Neural cell (in vitro differentiated cells): ENCODE measurements around the gene CA9.

Source experiments
- EP300 ChIP-seq: fragments of 450-650 bp; conservative IDR thresholded peaks from 2 replicates; pipeline ENCODE4 v1.6.1; 2014; ENCODE audit warnings: antibody characterized with exemption, mild to moderate bottlenecking, moderate library complexity; ENCODE audit not compliant: poor library complexity, severe bottlenecking
- EZH2 ChIP-seq: fragments of 200-600, 300-800 bp; shearing (Covaris generic), sonication (generic); IDR thresholded peaks from 2 replicates; pipeline ENCODE4 v1.6.1; 2014; ENCODE audit warnings: antibody characterized with exemption, low read length, borderline replicate concordance, mild to moderate bottlenecking; ENCODE audit not compliant: insufficient read depth, poor library complexity, severe bottlenecking
- MXI1 ChIP-seq: fragments of 450-650 bp; conservative IDR thresholded peaks from 2 replicates; pipeline ENCODE4 v1.6.1; 2014; ENCODE audit warnings: antibody characterized with exemption, mild to moderate bottlenecking; ENCODE audit not compliant: poor library complexity, severe bottlenecking
- POLR2AphosphoS5 ChIP-seq: IDR thresholded peaks from 2 replicates; pipeline ENCODE4 v1.6.1; 2012
- RAD21 ChIP-seq: fragments of 450-650 bp; conservative IDR thresholded peaks from 2 replicates; pipeline ENCODE4 v1.6.1; 2014; ENCODE audit warnings: antibody characterized with exemption, mild to moderate bottlenecking, moderate library complexity
- TAF1 ChIP-seq: IDR thresholded peaks from 2 replicates; pipeline ENCODE4 v1.6.1; 2012; ENCODE audit warnings: low read depth
- TF ChIP-seq, protein P1 (sequence below): fragments of 450-650 bp; IDR thresholded peaks from 2 replicates; pipeline ENCODE4 v1.5.1; 2014; ENCODE audit warnings: antibody characterized with exemption, mild to moderate bottlenecking, moderate library complexity; ENCODE audit not compliant: poor library complexity, severe bottlenecking
- TF ChIP-seq, protein P2 (sequence below): IDR thresholded peaks from 2 replicates; pipeline ENCODE4 v1.6.1; 2012; ENCODE audit warnings: borderline replicate concordance

DNA sequence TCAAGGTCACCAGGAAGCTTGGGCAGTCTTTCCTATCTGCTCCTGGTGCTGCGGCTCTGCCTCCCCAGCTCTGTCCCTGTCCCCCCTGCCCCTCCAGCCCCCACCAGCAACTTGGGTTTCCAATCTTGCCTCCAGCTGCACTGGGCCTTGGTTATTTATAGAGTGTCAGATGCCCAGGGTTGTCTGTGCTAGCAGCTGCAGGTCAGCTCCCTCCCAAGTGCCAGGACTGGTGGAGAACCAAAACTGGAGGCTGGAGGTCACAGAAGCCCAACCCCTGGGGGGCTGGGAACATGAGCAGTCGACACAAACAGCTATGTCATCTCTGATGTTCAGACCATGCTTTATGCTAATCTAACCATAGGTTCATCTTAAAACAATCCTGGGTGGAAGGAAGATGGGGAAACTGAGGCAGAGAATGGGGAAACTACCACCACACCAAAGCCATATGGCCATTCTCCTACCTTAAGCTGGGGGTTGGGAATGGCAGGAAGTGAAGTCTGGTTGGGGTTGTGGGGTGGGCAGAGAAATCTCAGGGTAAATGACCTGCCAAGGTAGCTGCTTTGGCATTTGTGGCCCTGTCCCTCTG is 14.3 kb downstream of the CA9 start:
- TF ChIP-seq, protein P1, sequence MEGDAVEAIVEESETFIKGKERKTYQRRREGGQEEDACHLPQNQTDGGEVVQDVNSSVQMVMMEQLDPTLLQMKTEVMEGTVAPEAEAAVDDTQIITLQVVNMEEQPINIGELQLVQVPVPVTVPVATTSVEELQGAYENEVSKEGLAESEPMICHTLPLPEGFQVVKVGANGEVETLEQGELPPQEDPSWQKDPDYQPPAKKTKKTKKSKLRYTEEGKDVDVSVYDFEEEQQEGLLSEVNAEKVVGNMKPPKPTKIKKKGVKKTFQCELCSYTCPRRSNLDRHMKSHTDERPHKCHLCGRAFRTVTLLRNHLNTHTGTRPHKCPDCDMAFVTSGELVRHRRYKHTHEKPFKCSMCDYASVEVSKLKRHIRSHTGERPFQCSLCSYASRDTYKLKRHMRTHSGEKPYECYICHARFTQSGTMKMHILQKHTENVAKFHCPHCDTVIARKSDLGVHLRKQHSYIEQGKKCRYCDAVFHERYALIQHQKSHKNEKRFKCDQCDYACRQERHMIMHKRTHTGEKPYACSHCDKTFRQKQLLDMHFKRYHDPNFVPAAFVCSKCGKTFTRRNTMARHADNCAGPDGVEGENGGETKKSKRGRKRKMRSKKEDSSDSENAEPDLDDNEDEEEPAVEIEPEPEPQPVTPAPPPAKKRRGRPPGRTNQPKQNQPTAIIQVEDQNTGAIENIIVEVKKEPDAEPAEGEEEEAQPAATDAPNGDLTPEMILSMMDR: no peak
- TF ChIP-seq EZH2 (no peak), RAD21 (no peak), MXI1 (no peak), POLR2AphosphoS5 (no peak), TAF1 (no peak), EP300 (no peak)
- TF ChIP-seq, protein P2, sequence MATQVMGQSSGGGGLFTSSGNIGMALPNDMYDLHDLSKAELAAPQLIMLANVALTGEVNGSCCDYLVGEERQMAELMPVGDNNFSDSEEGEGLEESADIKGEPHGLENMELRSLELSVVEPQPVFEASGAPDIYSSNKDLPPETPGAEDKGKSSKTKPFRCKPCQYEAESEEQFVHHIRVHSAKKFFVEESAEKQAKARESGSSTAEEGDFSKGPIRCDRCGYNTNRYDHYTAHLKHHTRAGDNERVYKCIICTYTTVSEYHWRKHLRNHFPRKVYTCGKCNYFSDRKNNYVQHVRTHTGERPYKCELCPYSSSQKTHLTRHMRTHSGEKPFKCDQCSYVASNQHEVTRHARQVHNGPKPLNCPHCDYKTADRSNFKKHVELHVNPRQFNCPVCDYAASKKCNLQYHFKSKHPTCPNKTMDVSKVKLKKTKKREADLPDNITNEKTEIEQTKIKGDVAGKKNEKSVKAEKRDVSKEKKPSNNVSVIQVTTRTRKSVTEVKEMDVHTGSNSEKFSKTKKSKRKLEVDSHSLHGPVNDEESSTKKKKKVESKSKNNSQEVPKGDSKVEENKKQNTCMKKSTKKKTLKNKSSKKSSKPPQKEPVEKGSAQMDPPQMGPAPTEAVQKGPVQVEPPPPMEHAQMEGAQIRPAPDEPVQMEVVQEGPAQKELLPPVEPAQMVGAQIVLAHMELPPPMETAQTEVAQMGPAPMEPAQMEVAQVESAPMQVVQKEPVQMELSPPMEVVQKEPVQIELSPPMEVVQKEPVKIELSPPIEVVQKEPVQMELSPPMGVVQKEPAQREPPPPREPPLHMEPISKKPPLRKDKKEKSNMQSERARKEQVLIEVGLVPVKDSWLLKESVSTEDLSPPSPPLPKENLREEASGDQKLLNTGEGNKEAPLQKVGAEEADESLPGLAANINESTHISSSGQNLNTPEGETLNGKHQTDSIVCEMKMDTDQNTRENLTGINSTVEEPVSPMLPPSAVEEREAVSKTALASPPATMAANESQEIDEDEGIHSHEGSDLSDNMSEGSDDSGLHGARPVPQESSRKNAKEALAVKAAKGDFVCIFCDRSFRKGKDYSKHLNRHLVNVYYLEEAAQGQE: no peak
